Neural progenitor cell (in vitro differentiated cells): Measurements from ENCODE around the gene ESRRG.

Source experiments
- EZH2 ChIP-seq: fragments of 200-600 bp; sonication (generic); IDR thresholded peaks from 2 replicates; pipeline ENCODE4 v1.6.1; 2017; ENCODE audit warnings: antibody characterized with exemption, mild to moderate bottlenecking, moderate library complexity
- EZH2phosphoT487 ChIP-seq: fragments of 200-600 bp; sonication (generic); IDR thresholded peaks from 2 replicates; pipeline ENCODE4 v1.6.1; 2017; ENCODE audit warnings: antibody characterized with exemption
- TF ChIP-seq, protein P1 (sequence below): fragments of 200-600 bp; sonication (generic); IDR thresholded peaks from 2 replicates; pipeline ENCODE4 v1.5.1; 2017; ENCODE audit warnings: antibody characterized with exemption, mild to moderate bottlenecking

DNA sequence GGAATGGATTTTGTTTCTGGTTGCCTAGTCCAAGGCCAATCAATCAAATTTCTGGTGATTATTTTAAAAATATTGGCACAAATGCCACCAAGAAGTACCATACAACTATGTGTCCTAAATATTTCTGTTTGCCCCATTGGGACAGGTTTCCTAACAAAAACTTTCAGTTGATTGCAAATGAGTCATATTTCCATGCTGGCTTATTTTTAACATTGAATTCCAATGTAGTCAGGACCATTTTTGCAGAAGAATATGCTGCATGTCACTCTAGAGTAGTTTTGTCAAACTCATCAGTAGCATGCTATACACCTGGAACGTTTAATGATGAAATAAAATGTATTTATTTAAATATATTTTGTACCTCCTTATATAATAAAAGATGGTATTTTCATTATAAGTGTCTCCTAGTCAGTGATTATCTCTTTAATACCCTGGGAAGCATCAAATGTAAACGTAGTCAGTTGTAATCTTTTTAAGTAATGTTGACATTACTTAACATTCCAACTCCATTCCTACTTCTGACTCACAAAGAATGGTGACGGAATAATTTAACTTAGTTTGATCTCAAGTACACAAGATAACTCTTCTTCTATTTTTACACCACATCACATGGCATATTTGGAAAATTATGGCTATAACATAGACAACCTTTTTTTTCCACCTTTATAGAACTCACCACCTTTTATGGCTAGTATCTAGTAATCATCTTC lies 261.0 kb downstream of the ESRRG start:
- TF ChIP-seq, protein P1, sequence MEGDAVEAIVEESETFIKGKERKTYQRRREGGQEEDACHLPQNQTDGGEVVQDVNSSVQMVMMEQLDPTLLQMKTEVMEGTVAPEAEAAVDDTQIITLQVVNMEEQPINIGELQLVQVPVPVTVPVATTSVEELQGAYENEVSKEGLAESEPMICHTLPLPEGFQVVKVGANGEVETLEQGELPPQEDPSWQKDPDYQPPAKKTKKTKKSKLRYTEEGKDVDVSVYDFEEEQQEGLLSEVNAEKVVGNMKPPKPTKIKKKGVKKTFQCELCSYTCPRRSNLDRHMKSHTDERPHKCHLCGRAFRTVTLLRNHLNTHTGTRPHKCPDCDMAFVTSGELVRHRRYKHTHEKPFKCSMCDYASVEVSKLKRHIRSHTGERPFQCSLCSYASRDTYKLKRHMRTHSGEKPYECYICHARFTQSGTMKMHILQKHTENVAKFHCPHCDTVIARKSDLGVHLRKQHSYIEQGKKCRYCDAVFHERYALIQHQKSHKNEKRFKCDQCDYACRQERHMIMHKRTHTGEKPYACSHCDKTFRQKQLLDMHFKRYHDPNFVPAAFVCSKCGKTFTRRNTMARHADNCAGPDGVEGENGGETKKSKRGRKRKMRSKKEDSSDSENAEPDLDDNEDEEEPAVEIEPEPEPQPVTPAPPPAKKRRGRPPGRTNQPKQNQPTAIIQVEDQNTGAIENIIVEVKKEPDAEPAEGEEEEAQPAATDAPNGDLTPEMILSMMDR, result no peak
- no peak for TF ChIP-seq EZH2phosphoT487
- no peak for TF ChIP-seq EZH2
